KMS-11 (cell line): ENCODE results near the gene UBE4B.

Experiments used
- H2AFZ ChIP-seq: fragments of 200-600 bp; sonication (generic); 2 replicates; pipeline ENCODE4 v1.6.1; 2016; ENCODE audit warnings: antibody characterized with exemption, mixed run types, low read depth
- H3K27ac ChIP-seq: fragments of 200-600 bp; sonication (generic); 2 replicates; pipeline ENCODE4 v1.6.1; 2016; ENCODE audit warnings: mild to moderate bottlenecking, mixed run types
- H3K27me3 ChIP-seq: fragments of 200-600 bp; sonication (generic); 2 replicates; pipeline ENCODE4 v1.6.1; 2017; ENCODE audit warnings: mild to moderate bottlenecking, low read depth, mixed run types, moderate library complexity; ENCODE audit not compliant: insufficient read depth
- H3K36me3 ChIP-seq: fragments of 200-600 bp; sonication (generic); 2 replicates; pipeline ENCODE4 v1.6.1; 2017; ENCODE audit warnings: mild to moderate bottlenecking, mixed run types; ENCODE audit not compliant: insufficient read depth
- H3K4me1 ChIP-seq: fragments of 200-600 bp; sonication (generic); 2 replicates; pipeline ENCODE4 v1.6.1; 2016; ENCODE audit warnings: mild to moderate bottlenecking, low read depth, mixed run types; ENCODE audit not compliant: poor library complexity, severe bottlenecking
- H3K4me2 ChIP-seq: fragments of 200-600 bp; sonication (generic); 2 replicates; pipeline ENCODE4 v1.7.0; 2016; ENCODE audit warnings: mild to moderate bottlenecking, mixed run types
- H3K4me3 ChIP-seq: fragments of 200-600 bp; sonication (generic); IDR thresholded peaks from 2 replicates; pipeline ENCODE4 v1.6.1; 2017; ENCODE audit warnings: low read depth, low read length, mixed read lengths; ENCODE audit not compliant: insufficient read depth
- H3K79me2 ChIP-seq: fragments of 200-600 bp; sonication (generic); 2 replicates; pipeline ENCODE4 v1.6.1; 2016; ENCODE audit warnings: low read depth, mixed run types; ENCODE audit not compliant: insufficient read depth
- H3K9ac ChIP-seq: fragments of 200-600 bp; sonication (generic); 2 replicates; pipeline ENCODE4 v1.6.1; 2016; ENCODE audit warnings: mild to moderate bottlenecking, mixed run types
- H4K20me1 ChIP-seq: fragments of 200-600 bp; sonication (generic); 2 replicates; pipeline ENCODE4 v1.6.1; 2016; ENCODE audit warnings: mild to moderate bottlenecking, mixed run types; ENCODE audit not compliant: insufficient read depth
- TF ChIP-seq, protein P1 (sequence below): fragments of 200-600 bp; sonication (generic); conservative IDR thresholded peaks from 2 replicates; pipeline ENCODE4 v1.6.1; 2017; ENCODE audit warnings: low read depth, mild to moderate bottlenecking, antibody characterized with exemption, low read length, moderate library complexity, mixed read lengths

UBE4B gene

DNA sequence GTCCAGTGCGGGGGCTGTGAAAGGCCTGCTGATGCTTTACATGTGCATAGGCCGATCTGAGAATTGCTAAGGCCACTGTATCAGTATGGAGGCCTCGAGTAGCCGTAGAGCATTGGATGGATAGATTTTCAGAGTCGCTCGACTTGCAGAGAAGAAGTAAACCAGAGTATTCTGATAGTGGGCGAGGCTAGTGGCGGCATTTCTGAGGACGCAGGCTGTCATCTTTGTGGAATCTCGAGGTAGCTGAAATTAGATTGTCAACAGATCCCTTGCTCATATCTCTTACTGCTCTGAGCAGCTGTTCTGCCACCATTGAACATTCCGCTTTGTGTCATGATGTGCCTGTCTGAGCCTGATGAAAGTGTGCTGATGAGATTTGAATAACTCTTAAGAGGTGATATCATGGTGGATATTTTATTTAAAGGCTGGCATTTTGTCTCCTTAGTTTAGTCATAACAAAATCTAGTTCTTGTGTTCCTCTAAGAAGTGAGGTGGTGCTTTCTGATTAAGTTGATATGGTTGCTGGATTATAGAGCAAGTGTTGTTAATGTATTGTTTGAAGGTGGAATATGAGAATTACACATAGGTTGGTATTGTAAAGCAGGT, 179.2 kb downstream of the UBE4B start:
- peaks cover 18% of the 10 kb centered on the region for H3K4me1 ChIP-seq
- TF ChIP-seq, protein P1, sequence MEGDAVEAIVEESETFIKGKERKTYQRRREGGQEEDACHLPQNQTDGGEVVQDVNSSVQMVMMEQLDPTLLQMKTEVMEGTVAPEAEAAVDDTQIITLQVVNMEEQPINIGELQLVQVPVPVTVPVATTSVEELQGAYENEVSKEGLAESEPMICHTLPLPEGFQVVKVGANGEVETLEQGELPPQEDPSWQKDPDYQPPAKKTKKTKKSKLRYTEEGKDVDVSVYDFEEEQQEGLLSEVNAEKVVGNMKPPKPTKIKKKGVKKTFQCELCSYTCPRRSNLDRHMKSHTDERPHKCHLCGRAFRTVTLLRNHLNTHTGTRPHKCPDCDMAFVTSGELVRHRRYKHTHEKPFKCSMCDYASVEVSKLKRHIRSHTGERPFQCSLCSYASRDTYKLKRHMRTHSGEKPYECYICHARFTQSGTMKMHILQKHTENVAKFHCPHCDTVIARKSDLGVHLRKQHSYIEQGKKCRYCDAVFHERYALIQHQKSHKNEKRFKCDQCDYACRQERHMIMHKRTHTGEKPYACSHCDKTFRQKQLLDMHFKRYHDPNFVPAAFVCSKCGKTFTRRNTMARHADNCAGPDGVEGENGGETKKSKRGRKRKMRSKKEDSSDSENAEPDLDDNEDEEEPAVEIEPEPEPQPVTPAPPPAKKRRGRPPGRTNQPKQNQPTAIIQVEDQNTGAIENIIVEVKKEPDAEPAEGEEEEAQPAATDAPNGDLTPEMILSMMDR: no peak
- H4K20me1 ChIP-seq: no peaks in the 10 kb centered on the region
- no peaks in the 10 kb centered on the region for H3K27me3 ChIP-seq
- no peak overlapping the region for H3K27ac ChIP-seq
- H2AFZ ChIP-seq: no peak overlapping the region
- peaks cover 29% of the 10 kb centered on the region; the same call in 1 of the 2 replicates for H3K79me2 ChIP-seq
- H3K4me2 ChIP-seq: peak overlapping the region; percentile 97; the same call in 1 of the 2 replicates
- peak overlapping the region; percentile 65; the same call in 1 of the 2 replicates for H3K9ac ChIP-seq
- no peak overlapping the region for H3K4me3 ChIP-seq
- H3K36me3 ChIP-seq: no peaks in the 10 kb centered on the region

DNA sequence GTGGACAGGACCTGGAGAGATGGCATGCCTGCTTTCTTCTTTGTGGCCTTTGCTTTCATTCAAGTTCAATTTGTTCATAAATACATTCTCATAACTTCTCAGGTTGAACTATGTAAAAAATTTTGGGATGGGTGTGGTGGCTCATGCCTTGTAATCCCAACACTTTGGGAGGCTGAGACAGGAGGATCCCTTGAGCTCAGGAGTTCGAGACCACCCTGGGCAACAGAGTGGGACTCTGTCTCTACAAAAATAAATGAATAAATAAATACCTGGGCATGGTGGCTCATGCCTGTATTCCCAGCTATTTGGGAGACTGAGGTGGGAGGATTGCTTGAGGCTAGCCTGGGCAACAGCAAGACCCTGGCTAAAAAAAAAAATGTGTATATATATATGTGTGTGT, 179.7 kb downstream of the UBE4B start:
- no peak overlapping the region for H3K27ac ChIP-seq
- H2AFZ ChIP-seq: no peak overlapping the region
- no peaks in the 10 kb centered on the region for H3K36me3 ChIP-seq
- no peak overlapping the region for H3K4me2 ChIP-seq
- H3K4me3 ChIP-seq: no peak overlapping the region
- H4K20me1 ChIP-seq: no peaks in the 10 kb centered on the region
- peaks cover 22% of the 10 kb centered on the region for H3K4me1 ChIP-seq
- TF ChIP-seq, protein P1: no peak
- H3K27me3 ChIP-seq: no peaks in the 10 kb centered on the region
- peaks cover 29% of the 10 kb centered on the region; the same call in 1 of the 2 replicates for H3K79me2 ChIP-seq
- no peak overlapping the region for H3K9ac ChIP-seq

DNA sequence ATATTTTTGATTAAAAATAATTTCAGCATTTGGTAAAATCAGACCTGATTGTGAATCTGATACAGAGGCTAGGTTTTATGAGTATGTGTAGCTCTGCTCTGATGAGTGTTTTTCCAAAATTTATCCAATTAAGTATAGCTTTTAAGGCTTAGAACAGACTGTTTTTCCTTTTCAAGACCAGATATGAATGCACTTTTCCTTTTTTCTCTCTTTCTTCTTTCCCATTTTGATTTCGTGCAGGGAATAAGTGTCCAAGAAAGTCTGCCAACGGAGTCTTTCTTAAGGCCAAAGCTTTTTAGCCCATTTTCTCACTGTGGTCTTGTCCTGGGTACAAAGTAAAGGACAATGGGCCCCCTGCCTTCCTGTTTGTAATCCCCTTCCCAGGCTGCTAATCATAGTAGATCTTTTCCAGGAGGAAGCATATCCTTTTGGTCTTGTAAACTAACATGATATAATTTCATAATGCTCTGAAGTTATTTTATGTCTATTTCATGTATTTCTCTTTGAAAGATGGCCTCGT, 180.5 kb downstream of the UBE4B start:
- H3K27me3 ChIP-seq: no peaks in the 10 kb centered on the region
- no peak overlapping the region for H3K27ac ChIP-seq
- H4K20me1 ChIP-seq: no peaks in the 10 kb centered on the region
- H3K4me3 ChIP-seq: no peak overlapping the region
- TF ChIP-seq, protein P1: no peak
- no peaks in the 10 kb centered on the region for H3K36me3 ChIP-seq
- H3K79me2 ChIP-seq: peaks cover 29% of the 10 kb centered on the region; the same call in 1 of the 2 replicates
- no peak overlapping the region for H3K9ac ChIP-seq
- H2AFZ ChIP-seq: no peak overlapping the region
- peaks cover 29% of the 10 kb centered on the region for H3K4me1 ChIP-seq
- no peak overlapping the region for H3K4me2 ChIP-seq

DNA sequence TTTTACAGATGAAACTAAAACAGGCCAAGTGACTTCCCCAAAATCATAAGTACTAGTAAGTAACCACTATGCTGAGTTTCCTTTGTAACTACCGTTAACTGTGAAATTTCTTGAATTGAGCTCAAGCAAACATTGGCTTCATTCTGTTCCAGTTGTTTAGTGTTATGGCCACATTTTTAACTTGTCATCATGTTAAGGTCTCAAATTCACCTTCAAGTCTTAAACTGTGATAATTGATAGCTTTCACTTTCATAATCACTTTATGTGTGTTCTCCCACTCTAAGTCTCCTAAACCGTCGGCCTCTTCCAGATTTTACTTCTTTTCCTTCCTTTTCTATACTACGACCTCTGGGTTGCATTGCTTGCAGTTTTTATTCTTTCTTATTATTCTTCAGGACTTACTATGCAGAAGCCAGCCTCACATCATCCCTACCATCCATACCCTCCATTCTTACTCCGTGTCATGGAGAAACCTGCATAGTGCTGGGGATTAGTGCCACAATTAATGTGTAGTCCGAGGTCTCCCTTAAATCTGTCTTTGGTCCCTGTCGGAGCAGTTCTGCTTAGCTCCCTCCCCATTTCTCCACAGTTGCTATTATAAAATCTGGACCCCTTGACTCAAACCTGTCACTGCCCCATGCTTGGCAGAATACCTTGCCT, 183.5 kb downstream of the UBE4B start:
- H3K4me3 ChIP-seq: no peak overlapping the region
- no peaks in the 10 kb centered on the region; the same call in 1 of the 2 replicates for H3K27me3 ChIP-seq
- TF ChIP-seq, protein P1: no peak
- H3K36me3 ChIP-seq: no peaks in the 10 kb centered on the region
- H3K4me2 ChIP-seq: no peak overlapping the region
- H3K79me2 ChIP-seq: peaks cover 39% of the 10 kb centered on the region; the same call in 1 of the 2 replicates
- peaks cover 36% of the 10 kb centered on the region for H3K4me1 ChIP-seq
- no peak overlapping the region for H2AFZ ChIP-seq
- no peaks in the 10 kb centered on the region for H4K20me1 ChIP-seq
- H3K27ac ChIP-seq: no peak overlapping the region
- no peak overlapping the region for H3K9ac ChIP-seq
